AG04449 (cell line): ENCODE data around the gene FUT2.

Experiments used
- CTCF ChIA-PET: fragments of 350-600 bp; formaldehyde crosslinking; extraction: SDS; loops from one replicate; lab custom pipeline; 2021; ENCODE audit warnings: antibody characterized with exemption; lab: Yijun Ruan, JAX
- POLR2A ChIA-PET: fragments of 400-600, 350-600 bp; formaldehyde crosslinking; extraction: SDS; loops from one replicate; lab custom pipeline; 2020; ENCODE audit warnings: antibody characterized with exemption, inconsistent platforms; lab: Yijun Ruan, JAX
- DNase-seq: peaks from one replicate; pipeline ENCODE4 v3.0.0-alpha.2; 2010; ENCODE audit warnings: low read depth, low spot score
- H3K4me3 ChIP-seq: 2 replicates; pipeline ENCODE4 v1.5.1; 2011; ENCODE audit warnings: low read depth, mild to moderate bottlenecking, control low read depth, low read length
- CTCF ChIP-seq: IDR thresholded peaks from one replicate; pipeline ENCODE4 v1.5.1; 2011; ENCODE audit warnings: mild to moderate bottlenecking, moderate library complexity, low read length, control low read depth, inconsistent platforms; ENCODE audit not compliant: insufficient read depth; ENCODE audit errors: missing control alignments

The FUT2 gene

GRCh38 chr19:48660852-48661710 lies 34.7 kb upstream of the FUT2 start:
- no peak for TF ChIP-seq CTCF
- ChIA-PET POLR2A (no interaction called here), CTCF (interaction anchor here (0.8 to 6.5 kb wide), 2 partner anchors 11 to 14 kb away, joined by 3 to 58 read pairs; no protein-coding TSS in a partner anchor)
- H3K4me3 ChIP-seq: no peak overlapping the region
- DNase-seq: no peak

GRCh38 chr19:48661711-48662090 lies 34.1 kb upstream of the FUT2 start:
- CTCF ChIA-PET: interaction anchor here (1.5 to 6.5 kb wide), 2 partner anchors 13 to 17 kb away, joined by 5 to 58 read pairs; no protein-coding TSS in a partner anchor
- no peak for DNase-seq
- no peak for TF ChIP-seq CTCF
- no peak overlapping the region for H3K4me3 ChIP-seq
- POLR2A ChIA-PET: no interaction called here

DNA sequence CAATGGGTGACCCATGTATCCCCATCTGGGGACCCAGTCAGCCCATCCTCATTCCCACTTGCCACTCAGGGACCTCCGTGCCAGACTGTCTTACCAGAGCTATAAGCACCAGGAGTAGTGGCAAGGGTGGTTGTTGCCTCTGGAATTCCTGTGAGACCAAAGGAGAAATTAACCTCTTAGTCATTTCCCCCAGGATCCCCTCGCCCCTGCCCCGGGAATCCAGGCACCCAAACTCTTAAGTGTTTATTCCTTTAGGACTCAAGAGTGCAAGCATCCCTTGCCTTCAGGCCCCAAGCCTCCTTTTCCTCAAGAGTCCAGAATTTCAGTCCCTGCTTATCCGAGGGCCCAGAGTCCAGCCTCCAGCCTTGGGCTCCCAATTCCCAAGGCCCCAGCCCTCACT lies 32.1 kb upstream of the FUT2 start:
- ChIA-PET POLR2A (no interaction called here), CTCF (interaction anchor here (1.4 to 6.5 kb wide), 2 partner anchors 11 to 26 kb away, joined by 3 to 58 read pairs; no protein-coding TSS in a partner anchor)
- no peak for TF ChIP-seq CTCF
- H3K4me3 ChIP-seq: no peak overlapping the region
- DNase-seq: no peak

- no peak for TF ChIP-seq CTCF
- no peak for DNase-seq
- H3K4me3 ChIP-seq: no peak overlapping the region
- ChIA-PET POLR2A (no interaction called here), CTCF (interaction anchor here (1.0 to 6.5 kb wide), 2 partner anchors 10 to 13 kb away, joined by 4 to 58 read pairs; no protein-coding TSS in a partner anchor)
Observed at GRCh38 chr19:48664476-48664875, 31.3 kb upstream of the FUT2 start.

DNA sequence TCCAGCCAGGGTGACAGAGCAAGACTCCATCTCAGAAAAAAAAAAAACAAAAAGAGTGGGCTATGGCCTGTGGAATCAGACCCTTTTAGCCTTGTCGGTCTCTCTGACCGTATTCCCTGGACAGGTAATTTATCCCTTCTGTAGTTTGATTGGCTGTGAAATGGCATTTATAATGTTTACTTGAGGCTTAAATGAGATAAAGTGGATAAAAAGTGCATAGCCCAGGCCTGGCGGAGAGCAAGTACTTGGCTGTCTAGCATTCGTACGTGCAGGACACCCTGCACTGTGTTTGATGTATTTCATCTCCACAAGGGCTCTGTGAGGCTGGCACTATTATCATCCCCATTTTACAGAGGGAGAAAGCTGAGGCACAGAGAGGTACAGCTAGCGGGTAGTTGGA lies 30.0 kb upstream of the FUT2 start:
- no peak for TF ChIP-seq CTCF
- H3K4me3 ChIP-seq: no peak overlapping the region
- ChIA-PET CTCF (interaction anchor here (6.5 kb wide), 1 partner anchor 9 kb away, joined by 58 read pairs; no protein-coding TSS in a partner anchor), POLR2A (no interaction called here)
- no peak for DNase-seq

DNA sequence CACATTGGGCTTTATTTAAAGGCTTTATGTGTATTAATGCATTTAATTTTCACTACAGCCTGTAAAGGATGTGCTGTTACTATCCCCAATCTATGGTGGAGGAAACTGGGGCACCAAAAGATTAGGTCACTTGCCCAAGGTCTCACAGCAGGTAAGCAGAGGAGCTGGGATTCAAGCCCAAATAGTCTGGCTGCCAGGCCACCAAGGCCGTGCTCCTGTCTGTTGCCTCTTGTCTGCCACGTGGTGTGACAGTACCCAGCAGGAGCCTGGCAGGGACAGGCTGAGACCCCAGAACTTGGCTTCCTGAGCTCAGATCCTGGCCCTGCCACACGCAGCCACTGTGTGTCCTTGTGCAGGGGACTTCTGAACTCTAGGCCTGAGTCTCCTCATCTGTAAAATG lies 27.4 kb upstream of the FUT2 start:
- no peak for DNase-seq
- CTCF ChIA-PET: interaction anchor here (1.3 kb wide), 1 partner anchor 9 kb away, joined by 4 read pairs; no protein-coding TSS in a partner anchor
- no peak overlapping the region for H3K4me3 ChIP-seq
- POLR2A ChIA-PET: no interaction called here
- TF ChIP-seq CTCF: no peak
